GM18870 (cell line): ENCODE data around the gene ZFYVE9.
"Not testable (repeated sequence)": the region's sequence is repeated elsewhere in the genome, so short reads cannot be mapped to it uniquely, and the experiment has no call there.

Experiments
- ATAC-seq: cut with Tn5 transposase; IDR thresholded peaks from one replicate; pipeline ENCODE4 v1.9.1; 2021; ENCODE audit warnings: moderate library complexity; ENCODE audit not compliant: unreplicated experiment

The ZFYVE9 gene

GRCh38 chr1:52141513-52142219, at the start of gene ZFYVE9:
Gene ZFYVE9 (plus strand): TSS chr1:52142089. CDS start chr1:52233207, 91,118 bp downstream.
- no peak for ATAC-seq

DNA sequence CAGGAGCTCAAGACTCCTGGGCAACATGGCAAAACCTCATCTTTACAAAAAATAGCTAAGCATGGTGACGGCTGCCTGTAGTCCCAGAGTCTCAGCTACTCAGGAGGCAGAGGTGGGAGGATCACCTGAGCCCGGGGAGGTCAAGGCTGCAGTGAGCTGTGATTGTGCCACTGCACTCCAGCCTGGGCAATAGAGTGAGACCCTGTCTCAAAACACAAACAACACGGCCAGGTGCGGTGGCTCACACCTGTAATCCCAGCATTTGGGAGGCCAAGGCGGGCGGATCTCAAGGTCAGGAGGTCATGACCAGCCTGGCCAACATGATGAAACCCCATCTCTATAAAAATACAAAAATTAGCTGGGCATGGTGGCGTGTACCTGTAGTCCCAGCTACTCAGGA, 47.6 kb upstream of the ZFYVE9 start:
- ATAC-seq: not testable (repeated sequence)

GRCh38 chr1:52096216-52096615, 45.7 kb upstream of the ZFYVE9 start:
- no peak for ATAC-seq

GRCh38 chr1:52098139-52098871, 43.6 kb upstream of the ZFYVE9 start:
- no peak for ATAC-seq

- ATAC-seq: peak; percentile 73
Measured at GRCh38 chr1:52102336-52103013, 39.4 kb upstream of the ZFYVE9 start.

GRCh38 chr1:52111492-52111891, 30.4 kb upstream of the ZFYVE9 start:
- no peak for ATAC-seq

GRCh38 chr1:52112489-52112888, 29.4 kb upstream of the ZFYVE9 start:
- no peak for ATAC-seq

- ATAC-seq: no peak
Measured at GRCh38 chr1:52119301-52120079, 22.4 kb upstream of the ZFYVE9 start.

GRCh38 chr1:52122384-52122783, 19.5 kb upstream of the ZFYVE9 start:
- no peak for ATAC-seq

GRCh38 chr1:52123622-52124021, 18.3 kb upstream of the ZFYVE9 start:
- no peak for ATAC-seq

DNA sequence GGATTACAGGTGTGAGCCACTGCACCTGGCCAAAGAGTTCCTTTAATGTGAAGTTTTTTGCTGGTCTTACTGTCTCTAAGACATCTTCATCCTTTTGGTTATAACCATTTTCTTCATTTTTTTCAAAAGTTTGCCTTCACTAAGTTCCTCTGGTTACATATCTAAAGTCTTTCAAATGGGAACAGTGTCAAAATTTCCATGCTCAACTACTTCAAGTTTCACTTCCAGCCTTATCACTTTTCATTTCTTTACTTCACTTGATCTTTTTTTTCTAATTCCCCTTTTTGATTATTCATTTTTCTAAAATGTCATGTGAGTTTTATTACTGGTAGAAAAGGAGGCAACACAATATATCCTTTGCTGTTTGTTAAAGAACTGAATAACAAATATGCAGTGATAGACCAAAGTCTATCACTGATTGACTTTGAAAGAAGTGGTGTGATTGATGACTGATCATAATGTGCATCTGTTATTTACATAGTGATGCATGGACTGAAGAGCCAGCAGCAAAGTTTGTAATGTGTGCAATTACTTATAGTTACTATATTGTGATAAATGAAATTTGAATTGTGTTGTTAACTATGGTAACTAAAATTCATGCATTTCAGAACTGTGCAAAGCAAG, 16.0 kb upstream of the ZFYVE9 start:
- ATAC-seq: no peak

DNA sequence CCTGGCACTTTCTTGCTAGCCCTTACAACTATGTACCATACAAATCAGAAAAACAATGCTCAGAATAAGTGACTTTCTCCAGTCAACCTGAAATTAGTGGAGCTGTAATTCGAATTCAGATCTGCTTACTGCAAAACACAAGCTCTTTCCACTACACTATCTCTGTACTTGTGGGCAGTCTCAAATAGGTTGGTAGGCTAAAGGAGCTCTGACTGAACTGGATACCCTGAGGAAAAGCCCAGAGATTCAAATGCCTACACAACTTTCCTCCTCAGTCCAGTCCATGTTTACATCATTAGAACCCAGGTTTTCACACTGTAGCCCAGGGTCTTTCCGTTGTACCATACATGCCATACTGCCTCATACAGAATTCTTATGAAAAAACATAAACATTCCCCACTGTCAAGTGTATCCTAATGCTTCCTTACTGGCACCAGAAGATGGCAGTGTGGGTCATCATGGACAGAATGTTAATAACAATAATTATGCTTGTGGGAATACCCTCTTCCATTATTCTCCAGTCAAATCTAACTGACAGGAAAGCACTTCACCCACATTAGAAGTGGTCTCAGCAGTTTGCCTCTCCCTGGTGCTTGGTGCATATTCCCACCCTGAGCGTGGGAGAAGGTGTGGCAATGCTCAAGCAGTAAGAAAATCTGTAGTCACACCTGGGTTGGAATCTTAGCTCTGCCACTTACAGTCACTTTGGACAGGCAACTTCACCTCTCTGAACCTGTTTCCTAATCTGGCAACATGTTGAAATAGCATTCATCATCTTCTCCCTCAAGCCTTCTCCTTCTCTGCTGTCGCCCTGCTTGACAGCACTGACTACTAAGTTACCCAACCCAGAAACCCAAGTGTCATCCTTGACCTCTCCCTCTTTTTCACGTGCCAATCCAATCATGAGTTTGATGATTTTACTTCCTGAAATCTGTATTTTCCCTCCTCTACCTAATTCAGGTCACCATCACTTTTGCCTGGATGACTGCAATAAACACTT, 14.4 kb upstream of the ZFYVE9 start:
- ATAC-seq: no peak

DNA sequence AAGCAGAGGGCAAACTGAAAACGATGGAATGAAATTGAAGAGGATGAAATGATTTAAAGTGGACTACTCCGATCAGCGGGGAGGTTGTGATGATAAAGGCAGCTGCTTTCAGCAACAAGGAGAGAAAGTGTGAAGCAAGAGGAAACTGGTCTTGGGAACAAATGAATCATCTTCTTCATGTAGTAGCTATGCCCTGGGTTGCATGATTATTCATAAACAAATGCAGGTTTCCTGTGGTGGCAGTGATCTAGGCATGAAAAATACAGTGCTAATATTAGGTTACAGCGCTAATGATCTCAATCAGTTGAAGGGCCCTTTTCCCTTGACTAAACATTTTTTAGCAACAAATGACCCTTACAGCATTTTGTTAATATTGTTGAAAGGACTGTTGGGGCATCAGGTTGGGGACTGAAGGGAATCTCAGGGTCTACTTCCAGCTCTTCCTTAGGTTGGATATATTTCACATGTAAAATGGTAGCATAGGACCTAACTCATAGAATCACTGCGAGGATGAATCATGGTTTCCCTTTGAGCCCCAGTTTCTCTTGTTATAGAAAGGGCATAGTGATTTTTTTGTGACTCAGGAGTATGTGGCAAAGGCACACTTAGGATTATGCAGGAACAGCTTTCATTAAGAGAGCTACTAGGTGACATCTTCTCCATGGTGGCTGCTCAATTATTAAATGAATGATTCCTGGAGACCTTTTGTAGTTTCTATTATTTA, 1.9 kb upstream of the ZFYVE9 start:
- ATAC-seq: peak; percentile 79

DNA sequence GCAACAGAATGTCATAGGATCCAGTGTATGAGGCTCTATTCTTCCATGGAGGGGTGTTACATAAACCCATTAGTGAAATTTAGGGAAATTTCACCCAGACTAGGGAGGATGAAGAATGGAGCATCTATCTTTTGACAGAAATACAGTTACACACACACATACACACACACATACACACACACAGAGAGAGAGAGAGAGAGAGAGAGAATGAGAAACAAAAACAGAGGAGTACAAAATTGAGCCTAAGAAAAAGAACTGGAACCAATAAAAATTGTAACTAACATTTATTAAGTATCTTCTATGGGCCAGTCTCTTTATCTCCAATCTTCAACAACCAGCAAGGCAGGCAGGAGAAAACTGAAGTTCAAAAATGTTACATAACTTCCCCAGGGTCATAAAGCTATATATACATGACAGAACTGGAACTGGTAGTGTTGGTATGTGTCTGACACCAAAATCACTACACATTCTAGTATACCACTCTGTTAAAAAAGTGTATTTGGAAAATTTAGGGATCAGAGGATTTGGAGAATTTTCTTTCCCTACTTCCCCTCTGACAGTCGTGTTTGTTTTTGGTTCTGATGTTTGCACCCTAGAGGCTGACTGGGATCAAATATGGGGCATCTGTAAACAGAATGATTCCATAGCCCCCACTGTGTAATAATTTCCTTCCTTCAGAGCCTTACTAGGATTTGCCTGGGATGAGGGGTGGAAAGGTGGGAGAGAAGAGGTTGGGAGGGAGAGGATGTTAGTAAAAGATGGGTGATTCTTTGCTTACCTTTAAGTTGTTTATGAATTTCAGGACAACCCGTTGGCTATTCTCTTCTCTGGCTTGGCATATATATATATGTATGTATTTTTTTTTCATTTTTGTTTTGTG, 1.0 kb upstream of the ZFYVE9 start:
- no peak for ATAC-seq

DNA sequence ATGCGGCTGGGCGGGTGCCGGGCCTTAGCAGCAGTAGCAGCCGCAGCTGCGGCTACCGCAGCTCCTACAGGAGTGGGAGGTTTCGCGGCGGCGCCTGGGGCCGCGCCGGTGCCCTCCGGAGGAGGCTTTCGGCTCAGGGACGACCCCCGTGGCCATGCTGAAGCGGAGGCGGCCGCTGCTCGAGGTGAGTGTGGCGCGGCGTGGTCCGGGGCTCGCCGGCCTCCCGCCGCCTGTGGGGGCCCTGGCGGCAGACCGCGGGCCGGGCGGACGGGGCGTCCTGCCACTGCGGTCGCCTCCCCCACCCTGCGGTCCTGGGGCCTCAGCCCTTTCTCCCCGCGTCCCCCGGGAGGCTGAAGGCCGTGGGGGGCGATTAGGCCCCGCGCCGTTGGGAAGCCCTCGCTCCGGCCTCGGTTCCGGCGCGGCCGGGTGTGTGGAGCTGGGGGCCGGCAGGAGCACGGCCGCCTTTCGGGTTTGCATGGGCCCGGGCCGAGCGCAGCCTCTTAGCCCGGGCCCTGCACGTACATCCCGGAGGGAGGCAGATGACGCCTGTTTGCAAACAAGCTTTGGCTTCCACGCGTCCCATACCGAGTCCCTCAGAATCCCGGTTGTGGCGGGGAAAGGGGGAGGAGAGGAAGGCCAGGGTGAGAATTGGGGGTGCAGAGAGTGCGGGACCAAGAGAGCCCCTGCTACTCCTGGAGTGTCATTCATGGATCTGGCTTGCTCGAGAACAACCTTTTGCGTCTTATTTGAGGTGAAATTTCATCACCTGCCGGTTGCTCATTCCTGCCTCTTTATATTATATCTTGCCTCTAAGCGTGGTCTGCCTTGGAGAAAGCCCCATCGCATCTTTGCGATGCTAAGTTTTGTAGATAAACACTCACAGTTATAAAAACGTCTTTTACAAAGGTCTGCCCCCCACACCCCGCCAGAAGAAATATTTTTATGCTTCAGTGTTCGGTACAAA, 613 bp downstream of the ZFYVE9 start:
- no peak for ATAC-seq

DNA sequence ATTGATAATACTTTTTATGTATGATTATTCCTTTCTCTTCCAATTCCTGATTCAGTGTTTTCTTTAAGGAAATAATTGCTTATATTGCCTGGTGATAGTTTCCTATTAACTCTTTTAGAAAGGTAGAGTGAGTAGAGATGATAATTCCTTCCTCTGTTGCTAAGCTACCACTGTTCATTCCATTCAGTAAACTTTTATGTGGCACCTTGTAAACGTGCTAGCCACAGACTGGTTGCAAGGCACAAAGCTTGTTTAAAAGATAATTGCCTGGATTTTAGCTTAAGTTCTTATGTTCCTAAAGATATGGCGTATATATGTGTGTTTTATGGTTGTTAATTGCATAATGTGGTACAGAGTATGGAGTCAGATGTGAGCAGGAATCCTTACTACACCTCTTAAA, 3.2 kb downstream of the ZFYVE9 start:
- ATAC-seq: no peak

GRCh38 chr1:52150445-52150844, 8.6 kb downstream of the ZFYVE9 start:
- not testable (repeated sequence) for ATAC-seq
